H1 (cell line): Measurements from ENCODE around the gene NKX6-1. TPM values are rescaled to one million over a fixed set of nuclear protein-coding genes. Genes with fewer than 3 reads are reported as not detected.

ENCODE experiments used
- polyA plus RNA-seq, 7 experiments: library from polyadenylated mRNA; depleted of rRNA in 3 of 7; stranded (reverse) in 5 of 7; unstranded in 2 of 7; fragments of >200 nt in 5 of 7; fragments of 200-250 nt in 2 of 7; gene quantifications; 1 replicate in 5 of 7; 2 replicates in 1 of 7; 4 replicates in 1 of 7; pipeline versions ENCODE4 v1.2.1 to v1.2.3, GENCODE V29; 2011 to 2013; ENCODE audit warnings: missing spikeins in 2 of 7, mixed read lengths in 2 of 7
- small RNA-seq: library from polyadenylated mRNA; stranded (forward); fragments of <200 nt; extraction: miRNeasy Mini kit (QIAGEN cat#:217004); gene quantifications from one replicate; pipeline ENCODE3, GENCODE V24; 2013; ENCODE audit not compliant: insufficient read depth
- total RNA-seq: library from RNA; stranded (reverse); fragmentation: NEBNext Ultra II Directional; extraction: Animal tissue kit (Norgen Biotek cat#: 25700); gene quantifications from 2 replicates; pipeline ENCODE4 v1.2.1, GENCODE V29; 2021

NKX6-1 gene
- total and polyA plus RNA-seq, 2 of the 8 experiments (the other 6 are each of a cell fraction or from before 2014, with no cell fraction given), result 0.03 to 0.45 TPM

Small RNA genes within 50 kb of the gene (small RNA-seq; reads per million reads assigned to genes)
- not detected for gene RPL3P13

Other genes with a start within 250 kb of the NKX6-1 start
- gene CDS1, start 83.8 kb upstream of the NKX6-1 start, total RNA-seq, result 13.9 and 15.0 TPM in 2 replicates
- 6.3 and 8.7 TPM in 2 replicates for gene CDS1, start 83.8 kb upstream of the NKX6-1 start, polyA plus RNA-seq (2011; rRNA removed)